HG03039 (cell line): ENCODE data around the gene PNPLA5.
"Not testable (repeated sequence)": the region's sequence is repeated elsewhere in the genome, so short reads cannot be mapped to it uniquely, and the experiment has no call there.

Experiments
- ATAC-seq: cut with Tn5 transposase; IDR thresholded peaks from one replicate; pipeline ENCODE4 v1.9.1; 2021; ENCODE audit warnings: mild to moderate bottlenecking, moderate library complexity; ENCODE audit not compliant: unreplicated experiment

Gene PNPLA5

DNA sequence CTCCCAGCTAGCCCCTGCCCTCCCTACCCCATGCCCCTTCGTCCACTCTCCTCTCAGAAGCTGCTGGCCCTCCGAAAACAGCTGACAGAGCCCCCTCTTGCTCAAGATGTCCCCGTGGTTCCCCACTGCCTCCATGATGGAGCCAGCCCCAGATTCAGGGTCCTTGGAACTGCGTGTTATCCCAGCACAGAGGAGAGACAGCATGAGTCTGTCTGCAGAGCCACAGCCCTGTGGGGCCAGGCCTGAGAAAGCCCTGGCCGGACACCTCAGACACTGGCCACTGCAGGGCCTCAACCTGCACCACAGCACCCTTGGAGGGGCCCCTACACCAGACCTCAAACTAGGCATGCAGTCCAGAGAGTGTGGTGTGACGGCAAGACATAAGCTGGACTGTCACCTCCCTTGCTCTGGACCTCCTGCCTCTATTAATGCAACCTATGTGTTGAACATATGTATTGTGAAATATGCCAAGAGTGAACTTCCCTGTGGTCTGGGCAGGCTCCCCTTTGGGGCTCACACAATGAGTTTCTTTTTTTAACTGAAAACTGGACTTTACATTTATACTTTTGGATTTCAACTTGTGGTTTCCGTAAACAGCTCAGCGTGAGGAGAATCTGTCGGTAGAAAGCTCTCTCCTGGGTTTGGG is 9.6 kb downstream of the PNPLA5 start:
- ATAC-seq = no peak

- no peak for ATAC-seq
Measured at GRCh38 chr22:43881091-43882061, 10.4 kb downstream of the PNPLA5 start.

GRCh38 chr22:43880541-43880991 is 11.2 kb downstream of the PNPLA5 start:
- ATAC-seq = no peak

GRCh38 chr22:43879901-43880540 is 11.8 kb downstream of the PNPLA5 start:
- ATAC-seq = no peak

DNA sequence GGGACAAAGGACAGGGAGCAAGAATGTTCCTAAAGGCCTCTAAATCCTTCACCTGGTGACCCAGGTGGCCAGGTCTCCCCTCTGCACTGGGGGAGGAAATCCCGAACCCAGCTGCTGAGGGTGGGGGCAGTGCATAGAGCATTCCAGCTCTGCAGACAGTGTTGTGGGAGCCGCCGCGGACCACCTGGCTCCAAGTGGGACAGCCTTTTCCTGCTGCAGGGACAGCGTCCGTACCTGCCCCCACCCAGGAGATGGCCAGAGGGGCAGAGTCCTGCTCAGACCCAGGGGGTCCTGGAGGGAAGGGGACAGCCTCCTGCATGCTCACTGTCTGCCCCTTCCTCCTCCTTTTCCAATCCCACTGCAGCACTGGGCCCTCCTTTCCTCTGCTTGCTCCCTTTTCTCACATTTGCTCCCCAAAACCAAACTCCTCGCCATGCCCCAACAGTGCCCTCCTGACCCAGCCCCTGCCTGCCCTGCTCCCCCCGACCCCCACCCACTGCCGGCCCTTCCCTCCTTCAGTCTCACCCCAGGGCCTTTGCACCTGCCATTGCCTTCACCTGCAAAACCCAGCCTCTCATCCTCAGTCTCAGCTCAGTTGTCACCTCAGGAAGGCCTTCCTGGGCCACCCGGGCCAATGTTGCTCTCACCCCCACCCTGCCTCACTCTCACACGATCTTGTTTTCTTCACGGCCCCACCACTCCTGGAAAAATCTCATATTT is 12.8 kb downstream of the PNPLA5 start:
- no peak for ATAC-seq

GRCh38 chr22:43878079-43878795 is 13.6 kb downstream of the PNPLA5 start:
- ATAC-seq = no peak

DNA sequence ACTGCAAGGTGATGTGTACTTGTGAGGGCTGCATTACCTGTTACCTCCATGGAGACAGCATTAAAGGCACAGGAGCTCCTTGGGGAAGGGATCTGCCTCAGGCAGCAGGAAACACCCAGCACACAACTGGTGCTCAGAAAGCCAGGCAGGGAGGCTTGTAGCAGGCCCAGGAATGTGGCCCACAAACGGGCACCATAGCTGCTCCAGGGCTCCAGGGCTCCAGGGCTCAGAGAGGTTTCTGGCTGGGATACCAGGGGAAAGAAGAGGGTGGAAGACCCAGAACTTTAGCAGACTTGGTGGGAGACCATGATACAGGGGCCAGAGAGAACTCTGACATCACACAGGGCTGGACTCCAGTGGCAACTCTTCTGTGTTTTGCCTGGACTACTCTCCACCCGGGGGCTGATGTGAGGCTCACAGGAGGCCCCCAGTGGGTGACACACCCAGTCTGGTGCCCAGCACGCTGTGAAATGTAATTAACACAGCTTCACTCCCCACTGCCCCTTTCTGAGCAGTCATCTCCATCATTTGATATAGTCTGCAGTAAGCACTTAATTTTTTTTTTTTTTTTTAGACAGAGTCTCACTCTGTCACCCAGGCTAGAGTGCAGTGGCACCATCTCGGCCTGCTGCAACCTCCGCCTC is 14.8 kb downstream of the PNPLA5 start:
- ATAC-seq = no peak

DNA sequence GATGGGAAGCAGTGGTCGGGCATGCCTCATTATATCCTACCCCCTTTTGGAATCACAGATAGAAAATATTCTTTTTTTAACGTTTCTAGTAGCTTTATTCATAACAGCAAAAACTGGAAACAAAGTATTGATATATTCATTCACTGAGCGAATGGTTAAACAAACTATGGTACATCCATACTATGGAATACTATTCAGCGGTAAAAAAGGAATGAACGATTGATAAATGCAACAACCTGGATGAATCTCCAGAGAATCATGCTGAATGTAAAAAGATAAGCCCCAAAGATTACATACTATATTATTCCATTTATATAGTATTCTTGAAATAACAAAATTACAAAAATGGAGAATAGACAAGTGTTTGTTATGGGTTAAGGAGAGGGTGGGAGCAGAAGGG is 22.0 kb downstream of the PNPLA5 start:
- ATAC-seq = no peak

- not testable (repeated sequence) for ATAC-seq
Measured at GRCh38 chr22:43869001-43869400, 22.8 kb downstream of the PNPLA5 start.

DNA sequence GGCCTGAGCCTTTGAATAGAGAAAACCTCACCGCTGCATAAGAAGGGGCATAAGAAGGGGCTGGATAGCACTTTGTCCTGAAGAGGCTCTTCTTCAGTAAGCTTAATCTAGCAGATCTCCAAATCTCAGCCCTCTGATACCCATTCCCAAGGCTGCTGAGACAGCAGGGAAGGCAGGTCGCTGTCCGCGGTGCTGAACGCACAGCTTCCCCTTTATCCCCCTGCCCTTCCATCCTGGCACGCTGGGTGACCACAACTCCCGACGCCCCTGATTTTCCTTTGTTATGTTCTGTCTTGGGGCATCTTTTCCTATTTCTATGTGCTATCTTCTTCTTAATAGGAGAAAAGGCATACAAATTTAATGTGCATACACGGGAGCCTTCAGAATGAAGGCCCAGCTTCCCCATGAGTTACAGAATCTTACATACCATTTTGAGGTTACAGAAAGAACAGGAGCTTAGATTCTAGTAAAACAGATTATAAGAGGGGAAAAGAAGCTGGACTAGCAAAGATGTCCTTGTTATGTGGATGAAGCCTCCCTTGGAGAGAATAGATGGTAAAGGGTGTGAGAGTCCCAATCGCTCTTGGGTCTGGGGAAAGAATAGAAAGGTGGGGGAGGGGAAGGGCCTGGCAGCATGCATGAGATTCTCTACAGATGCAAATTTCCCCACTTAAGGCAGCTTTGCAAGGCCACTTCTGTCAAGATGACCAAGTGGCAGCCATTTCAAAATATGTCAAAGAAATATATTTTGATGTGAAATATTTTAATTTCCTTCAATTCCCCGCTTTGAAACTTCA is 23.8 kb downstream of the PNPLA5 start:
- ATAC-seq = no peak

GRCh38 chr22:43862882-43863202 is 29.0 kb downstream of the PNPLA5 start:
- no peak for ATAC-seq

DNA sequence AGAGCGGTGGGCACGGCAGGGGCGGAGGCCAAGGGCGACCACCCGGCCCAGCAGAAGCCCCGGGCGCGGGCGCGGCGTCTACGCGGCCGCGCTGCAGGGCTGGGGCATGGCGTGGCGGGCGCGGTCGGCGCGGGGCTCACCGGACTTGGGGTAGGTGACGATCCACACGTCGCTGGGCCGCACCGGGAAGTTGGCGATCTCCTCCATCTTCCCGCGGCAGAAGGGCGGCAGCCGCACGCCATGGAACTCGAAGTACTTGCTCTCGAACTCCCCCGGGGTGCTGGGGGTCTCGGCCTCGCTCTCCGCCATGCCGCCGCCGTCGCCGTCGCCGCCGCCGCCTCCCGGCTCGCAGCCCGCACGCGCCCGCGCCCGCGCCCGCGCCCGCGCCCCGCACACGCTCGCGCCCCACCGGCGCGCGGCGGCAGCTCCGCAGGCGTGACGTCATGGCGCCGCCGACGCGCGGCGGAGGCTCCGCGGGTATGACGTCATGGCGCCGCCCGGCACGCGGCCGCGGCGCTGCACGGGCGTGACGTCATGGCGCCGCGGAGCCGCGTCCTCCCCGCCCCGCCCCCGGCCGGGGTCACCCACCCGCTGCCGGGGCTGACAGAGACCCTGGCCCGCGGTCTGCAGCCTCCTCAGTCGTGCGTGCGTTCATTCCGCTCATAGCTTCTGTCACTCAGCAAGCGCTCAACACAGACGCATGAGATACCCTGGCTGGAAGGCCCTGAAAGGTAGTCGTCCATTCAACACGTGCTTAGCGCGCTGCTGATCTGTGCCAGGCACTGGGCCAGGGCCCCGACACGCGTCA is 29.5 kb downstream of the PNPLA5 start, which contains the start of gene SULT4A1:
Gene SULT4A1, minus strand, starts transcription at position 440 of the 808 bp plus-strand sequence. Its CDS starts 131 bp downstream, at position 309.
- no peak for ATAC-seq

DNA sequence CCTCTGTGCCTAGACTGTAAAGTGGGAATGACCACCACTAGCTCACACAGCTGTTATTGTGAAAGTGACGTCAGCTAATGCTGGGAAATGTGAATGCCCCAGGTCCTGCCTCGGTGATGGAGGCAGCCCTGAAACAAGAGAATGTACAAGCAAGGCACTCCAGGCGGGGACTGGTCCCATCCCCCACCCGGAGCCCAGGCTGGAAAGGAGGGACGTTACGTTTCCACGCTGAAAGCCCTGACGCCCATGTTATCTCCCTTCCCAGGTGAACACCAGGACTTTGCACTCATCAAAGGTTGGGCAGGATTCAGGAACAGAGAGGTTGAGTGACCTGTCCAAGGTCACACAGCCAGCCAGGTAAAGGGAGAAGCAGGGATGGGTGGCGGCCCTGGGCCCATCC is 30.3 kb downstream of the PNPLA5 start:
- no peak for ATAC-seq

- no peak for ATAC-seq
Measured at GRCh38 chr22:43860831-43861230, 31.0 kb downstream of the PNPLA5 start.

DNA sequence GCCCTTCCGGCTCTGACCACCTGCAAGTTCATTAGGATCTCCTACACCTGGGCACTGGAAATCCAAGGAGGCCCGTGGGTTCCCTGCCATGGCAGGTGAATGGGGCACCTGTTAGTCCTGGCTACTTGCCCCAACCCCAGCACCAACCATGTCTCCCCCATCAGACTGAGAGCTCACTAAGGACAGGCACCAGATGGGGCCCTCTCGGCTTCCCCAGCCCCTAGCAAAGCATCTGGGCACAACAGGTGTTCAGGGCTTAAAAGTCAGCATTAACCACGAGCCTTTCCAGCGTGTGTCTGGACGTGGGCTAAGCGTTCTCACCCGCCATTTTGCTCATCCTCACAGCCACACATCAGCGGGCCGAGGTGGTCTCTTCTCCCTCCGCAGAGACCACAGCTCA is 31.7 kb downstream of the PNPLA5 start:
- no peak for ATAC-seq

- no peak for ATAC-seq
Measured at GRCh38 chr22:43859621-43860020, 32.2 kb downstream of the PNPLA5 start.

DNA sequence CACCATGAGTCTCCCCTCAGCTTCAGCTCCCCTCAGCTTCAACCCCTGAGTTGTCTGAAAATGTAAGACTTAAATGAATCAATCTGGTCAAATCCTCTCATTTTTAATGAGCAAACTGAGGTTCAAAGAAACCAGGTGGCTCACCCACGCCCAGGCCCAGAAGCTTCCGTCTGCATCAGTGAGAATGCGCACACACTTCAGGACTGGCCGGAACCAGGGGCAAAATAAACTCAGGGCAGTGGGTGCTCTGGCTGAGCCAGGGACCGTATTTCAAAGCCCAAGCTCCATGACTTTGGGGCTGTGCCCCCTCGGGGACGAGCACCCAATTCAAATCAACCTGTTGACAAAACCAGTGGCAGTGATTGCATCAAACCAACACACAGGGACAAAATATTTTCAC is 32.6 kb downstream of the PNPLA5 start:
- no peak for ATAC-seq
